NCI-H524 treated with DMSO at 0.1 percent for 48 hours (cell line): Measurements from ENCODE around the gene GPR137B.
"Not testable (repeated sequence)": the region's sequence is repeated elsewhere in the genome, so short reads cannot be mapped to it uniquely, and the experiment has no call there.

Experiments
- DNase-seq: peaks from one replicate; lab custom pipeline; 2025; lab: John Stamatoyannopoulos, UW

The GPR137B gene, protein sequence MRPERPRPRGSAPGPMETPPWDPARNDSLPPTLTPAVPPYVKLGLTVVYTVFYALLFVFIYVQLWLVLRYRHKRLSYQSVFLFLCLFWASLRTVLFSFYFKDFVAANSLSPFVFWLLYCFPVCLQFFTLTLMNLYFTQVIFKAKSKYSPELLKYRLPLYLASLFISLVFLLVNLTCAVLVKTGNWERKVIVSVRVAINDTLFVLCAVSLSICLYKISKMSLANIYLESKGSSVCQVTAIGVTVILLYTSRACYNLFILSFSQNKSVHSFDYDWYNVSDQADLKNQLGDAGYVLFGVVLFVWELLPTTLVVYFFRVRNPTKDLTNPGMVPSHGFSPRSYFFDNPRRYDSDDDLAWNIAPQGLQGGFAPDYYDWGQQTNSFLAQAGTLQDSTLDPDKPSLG

DNA sequence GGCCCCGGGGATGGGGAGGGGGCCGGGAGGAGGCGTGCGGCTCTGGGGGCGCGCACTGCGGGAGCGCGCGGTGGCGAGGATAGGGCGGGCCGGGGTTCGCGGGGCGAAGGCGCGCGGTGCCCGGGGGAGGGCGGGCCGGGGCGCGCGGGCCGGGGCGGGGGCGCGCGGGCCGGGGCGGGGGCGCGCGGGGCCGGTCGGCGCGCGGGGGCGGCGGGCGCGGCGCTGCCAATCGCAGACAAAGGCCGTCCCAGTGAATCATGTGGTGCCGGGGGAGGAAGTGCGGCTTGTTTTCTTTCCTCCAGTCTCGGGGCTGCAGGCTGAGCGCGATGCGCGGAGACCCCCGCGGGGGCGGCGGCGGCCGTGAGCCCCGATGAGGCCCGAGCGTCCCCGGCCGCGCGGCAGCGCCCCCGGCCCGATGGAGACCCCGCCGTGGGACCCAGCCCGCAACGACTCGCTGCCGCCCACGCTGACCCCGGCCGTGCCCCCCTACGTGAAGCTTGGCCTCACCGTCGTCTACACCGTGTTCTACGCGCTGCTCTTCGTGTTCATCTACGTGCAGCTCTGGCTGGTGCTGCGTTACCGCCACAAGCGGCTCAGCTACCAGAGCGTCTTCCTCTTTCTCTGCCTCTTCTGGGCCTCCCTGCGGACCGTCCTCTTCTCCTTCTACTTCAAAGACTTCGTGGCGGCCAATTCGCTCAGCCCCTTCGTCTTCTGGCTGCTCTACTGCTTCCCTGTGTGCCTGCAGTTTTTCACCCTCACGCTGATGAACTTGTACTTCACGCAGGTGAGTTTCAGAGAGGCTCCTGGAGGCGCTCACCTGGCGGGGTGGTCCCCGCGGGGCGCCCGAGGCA lies at the start of gene GPR137B:
Gene GPR137B (plus strand): TSS at position 287 of the 851 bp plus-strand sequence. CDS start 84 bp downstream, at position 371.
- no peak for DNase-seq

DNA sequence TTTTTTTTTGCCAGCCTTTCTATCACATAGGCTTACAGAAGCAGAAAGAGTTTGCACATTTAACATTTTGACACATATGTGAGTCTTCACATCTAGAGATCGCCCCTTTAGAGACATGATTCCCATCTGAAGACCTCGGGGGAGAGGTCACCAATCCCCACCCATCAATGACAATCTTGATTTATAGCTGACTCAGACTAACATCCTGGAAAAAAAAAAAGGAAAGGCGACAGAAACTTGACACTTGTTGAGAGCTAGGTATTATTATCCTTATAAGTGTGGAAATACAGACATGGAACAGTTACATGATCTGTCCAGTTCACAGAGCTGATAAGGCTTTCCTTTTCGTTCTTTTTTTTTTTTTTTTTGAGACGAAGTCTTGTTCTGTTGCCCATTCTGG lies 49.4 kb upstream of the GPR137B start:
- no peak for DNase-seq

DNA sequence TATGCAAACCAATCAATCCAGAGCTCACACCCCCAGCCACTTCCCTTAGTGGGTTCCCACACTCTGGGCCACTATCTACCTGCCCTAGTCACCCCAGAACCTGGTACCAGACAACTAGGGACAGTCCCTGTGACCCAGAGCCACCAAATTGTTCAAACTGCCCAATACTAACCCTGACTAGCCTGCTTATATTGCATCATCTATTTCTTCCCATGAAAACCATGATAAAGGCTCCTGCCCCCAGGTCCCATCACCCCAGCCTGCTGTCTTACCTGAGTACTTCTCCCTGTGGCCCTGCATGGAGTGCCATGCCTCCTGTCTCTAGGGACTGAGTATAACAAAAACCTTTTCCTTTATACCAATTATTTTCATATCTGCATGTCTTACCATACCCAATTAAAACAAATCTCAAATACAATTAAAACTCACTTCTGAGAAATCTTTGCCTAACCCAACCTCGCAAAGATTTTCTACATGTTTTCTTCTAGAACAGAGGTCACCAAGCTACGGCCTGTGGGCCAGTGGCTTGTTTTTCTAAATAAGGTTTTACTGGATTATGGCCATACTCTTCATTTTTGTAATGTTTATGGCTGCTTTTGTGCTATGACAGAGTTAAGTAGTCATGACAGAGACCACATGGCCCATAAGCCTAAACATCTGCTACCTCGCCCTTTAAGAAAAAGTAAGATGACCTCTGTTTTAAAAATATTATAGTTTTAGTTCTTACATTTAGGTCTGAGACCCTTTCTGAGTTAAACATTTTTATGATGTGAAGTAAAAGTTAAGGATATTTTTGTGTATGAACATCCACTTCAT lies 46.4 kb upstream of the GPR137B start:
- DNase-seq = no peak

DNA sequence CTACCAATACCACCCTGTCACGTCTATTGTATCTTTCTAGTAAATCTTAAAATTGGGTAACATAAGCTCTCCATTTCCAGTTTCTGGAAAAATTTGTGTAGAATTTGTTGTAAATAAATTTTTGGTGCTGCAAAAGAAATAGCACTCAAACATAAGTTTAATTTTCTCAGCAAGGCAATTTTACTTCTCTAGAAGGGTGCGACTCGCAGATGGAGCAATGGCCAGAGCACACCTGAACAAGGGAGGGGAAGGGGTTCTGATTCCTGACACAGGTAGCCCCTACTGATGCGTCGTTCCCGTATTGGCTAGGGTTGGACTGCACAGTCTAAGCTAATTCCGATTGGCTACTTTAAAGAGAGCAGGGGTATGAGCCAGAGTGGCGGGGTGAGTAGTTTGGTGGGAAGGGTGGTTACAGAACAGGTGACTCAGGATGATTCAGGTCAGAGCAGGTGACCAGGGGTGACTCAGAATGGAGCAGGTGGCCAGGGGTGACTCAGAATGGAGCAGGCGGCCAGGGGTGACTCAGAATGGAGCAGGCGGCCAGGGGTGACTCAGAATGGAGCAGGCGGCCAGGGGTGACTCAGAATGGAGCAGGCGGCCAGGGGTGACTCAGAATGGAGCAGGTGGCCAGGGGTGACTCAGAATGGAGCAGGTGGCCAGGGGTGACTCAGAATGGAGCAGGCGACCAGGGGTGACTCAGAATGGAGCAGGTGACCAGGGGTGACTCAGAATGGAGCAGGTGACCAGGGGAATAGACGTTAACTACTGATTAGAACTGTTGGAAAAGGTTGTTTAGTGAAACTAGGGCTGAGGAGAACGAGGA lies 45.5 kb upstream of the GPR137B start:
- not testable (repeated sequence) for DNase-seq

DNA sequence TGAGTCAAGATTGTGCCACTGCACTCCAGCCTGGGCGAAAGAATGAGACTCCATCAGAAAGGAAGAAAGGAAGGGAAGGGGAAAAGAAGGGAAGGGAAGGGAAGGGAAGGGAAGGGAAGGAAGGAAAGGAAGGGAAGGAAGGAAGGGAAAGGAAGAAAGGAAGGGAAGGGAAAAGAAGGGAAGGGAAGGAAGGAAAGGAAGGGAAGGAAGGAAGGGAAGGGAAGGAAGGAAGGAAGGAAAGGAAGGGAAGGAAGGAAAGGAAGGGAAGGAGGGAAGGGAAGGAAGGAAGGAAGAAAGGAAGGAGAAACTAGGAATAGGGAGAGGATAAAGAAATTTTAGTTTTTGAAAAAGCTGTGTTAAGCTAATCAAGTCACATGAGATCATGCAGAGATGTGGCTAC lies 44.1 kb upstream of the GPR137B start:
- no peak for DNase-seq

DNA sequence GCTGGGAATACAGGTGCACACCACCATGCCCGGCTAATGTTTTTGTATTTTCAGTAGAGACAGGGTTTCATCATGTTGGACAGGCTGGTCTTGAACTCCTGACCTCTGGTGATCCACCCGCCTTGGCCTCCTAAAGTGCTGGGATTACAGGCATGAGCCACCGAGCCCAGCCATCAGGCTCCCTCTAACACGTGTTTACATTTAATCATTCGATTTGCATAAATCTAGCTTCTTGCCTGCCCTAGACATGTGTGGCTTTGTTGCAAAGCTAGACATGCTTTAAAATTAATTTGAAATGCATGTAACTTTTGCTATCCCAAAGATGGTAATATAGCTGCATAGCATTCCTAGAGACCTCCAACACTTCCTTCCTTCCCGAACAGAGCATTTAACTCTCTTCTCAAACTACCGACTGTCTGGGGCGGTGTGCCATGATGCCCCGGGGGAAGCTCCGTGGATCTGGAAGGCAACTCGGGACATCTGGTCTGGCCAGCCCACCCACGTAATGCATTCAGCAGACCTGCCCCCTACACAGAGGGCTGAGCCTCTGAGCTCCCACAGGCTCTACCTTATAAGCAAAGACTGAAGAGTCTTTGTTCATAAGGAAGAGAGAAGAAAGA lies 42.9 kb upstream of the GPR137B start:
- DNase-seq = no peak

DNA sequence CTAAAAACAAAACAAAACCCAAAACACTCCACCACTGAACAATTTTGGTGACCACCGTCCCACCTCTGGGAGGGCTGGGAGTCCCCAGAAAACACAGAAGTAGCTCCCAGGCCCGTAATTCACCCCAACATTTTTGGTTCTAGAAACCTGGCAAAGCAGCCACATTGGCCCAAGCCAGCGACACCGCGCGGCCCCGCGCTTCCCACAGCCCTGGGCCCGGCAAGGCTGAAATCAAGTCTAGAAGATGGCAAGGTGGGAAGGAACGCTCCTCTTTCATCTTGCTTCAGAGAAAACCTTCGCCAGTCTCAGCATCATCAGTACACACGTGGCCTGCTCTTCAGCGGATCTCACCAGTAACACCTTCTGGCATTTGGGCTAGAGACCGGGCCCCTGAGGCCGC lies 41.5 kb upstream of the GPR137B start:
- DNase-seq = no peak

DNA sequence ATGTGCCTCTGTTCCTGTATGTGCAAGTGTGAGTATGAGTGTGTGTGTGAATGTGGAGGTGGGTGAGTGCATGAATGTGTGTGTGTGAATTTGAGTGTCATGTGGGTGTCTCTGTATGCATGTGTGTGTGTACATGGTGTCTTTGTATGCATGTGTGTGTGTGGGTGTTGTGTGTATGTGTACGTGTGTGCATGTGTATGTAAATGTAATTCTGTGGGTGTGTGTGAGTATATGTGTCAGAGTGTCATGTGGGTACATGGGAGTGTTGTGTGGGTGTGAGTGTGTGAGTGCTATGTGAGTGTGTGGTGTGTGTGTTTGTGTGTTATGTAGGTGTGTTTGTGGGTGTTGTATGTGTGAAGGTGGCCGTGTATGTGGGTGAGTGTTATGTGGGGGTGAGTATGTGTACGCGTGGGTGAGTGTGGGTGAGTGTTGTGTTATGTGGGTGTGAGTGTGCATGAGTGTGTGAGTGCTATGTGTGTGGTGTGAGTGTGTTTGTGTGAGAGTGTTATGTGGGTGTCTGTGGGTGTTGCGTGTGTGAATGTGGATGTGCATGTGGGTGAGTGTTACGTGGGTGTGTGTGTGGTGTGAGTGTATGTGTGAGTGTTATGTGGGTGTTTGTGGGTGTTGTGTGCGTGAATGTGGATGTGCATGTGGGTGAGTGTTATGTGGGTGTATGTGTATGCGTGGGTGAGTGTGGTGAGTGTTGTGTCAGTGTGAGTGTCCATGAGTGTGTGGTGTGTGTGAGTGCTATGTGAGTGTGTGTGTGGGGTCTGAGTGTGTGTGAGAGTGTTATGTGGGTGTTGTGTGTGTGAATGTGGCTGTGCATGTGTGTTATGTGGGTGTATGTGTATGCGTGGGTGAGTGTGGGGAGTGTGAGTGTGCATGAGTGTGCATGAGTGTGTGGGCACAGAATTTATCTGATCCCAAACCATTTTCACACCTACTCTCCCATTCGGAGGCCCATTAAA lies 40.8 kb upstream of the GPR137B start:
- DNase-seq = no peak

DNA sequence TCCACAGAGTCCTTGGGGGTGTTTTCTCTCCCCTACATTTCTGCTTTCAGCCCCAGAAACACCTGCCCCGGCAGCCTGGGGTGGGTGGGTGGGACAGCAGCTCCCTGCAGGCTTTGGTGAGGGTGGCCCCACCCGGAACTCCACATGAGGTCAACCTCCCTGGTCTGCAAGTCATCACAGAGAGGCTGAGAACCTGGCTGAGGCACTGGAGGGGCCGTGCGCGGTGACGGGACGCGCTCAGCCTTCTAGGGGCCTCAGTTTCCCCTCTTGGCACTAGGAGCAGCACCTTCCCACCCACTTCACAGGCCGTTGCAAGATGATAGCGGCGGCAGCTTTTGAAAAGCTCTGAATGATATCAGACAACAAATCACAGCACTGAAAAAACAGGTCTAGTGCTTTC lies 39.7 kb upstream of the GPR137B start:
- DNase-seq = no peak

DNA sequence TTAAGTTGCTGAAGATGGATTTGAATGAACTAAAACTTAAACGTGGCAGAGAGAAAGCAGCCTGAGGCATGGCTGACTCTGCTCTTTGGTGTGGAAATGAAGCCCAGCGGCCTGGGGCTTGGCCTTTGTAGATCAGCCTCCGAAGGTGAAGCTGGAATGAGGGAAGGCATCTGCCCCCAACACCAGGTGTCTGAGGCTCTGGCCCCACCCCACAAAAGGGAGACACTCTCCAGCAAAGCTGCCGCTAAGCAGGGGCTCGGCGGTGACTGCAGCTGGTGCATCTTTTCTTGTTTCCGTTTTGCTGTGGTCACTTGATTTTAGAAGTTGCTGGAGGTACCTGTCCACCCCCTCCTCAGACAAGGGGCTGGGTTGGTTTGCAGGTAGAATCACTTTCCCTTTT lies 39.3 kb upstream of the GPR137B start:
- no peak for DNase-seq

DNA sequence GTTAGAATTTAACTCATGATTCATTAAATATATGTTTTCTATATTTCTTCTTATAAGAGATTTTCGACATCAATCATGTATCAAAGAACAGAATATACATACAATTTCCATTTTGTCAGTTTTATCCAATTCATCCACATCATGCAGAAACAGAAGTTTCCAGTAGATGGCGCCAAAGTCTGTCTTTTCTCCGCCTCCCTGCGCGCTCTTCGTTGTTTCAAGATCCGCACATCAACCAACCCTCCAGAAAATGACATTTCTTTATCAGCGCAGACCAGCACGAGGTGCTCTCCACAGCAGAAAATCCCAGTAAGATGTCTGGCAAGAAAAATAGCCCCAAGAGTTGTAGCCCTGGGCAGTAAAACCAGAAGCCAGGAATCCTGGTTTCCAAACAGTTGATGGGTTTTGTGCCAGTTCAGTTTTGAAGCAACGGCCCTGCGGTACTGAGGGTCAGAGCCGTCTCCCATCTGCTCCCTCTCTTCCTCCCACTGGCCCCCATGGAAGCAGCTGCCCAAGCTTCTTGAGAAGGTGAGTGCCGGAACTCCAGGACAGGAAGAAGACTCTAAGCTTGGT lies 38.6 kb upstream of the GPR137B start:
- DNase-seq = no peak

DNA sequence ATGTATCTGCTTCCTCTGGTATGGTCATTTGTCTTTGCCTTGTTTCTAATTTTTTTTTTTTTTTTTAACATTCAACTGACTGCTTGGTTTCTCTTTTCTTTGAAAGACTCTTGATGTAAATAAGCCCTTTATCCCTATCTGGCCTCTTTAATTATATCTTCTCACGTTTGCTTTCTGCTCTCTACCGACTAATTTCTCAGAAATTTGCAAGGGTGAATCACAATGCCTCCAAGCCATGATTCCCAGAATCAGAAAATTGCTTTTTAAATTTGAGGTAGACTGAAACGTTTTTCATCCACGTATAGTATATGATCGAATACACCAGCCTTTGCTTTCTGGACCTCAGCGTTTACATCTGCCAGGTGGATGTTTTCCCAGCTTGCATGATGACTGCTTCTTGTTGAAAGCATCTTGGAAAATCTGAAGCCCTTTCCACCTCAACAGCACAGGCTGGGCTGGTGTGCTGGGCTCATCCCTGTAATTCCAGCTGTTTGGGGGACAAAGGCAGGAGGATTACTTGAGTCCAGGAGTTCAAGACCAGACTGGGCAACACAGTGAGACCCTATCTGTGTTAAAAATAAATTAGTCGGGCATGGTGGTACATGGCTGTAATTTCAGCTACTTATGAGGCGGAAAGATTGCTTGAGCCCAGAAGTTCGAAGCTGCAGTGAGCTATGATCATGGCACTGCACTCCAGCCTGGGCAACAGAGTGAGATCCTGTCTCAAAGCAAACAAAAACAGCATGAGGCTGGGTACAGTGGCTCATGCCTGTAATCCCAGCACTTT lies 35.0 kb upstream of the GPR137B start:
- DNase-seq = no peak

DNA sequence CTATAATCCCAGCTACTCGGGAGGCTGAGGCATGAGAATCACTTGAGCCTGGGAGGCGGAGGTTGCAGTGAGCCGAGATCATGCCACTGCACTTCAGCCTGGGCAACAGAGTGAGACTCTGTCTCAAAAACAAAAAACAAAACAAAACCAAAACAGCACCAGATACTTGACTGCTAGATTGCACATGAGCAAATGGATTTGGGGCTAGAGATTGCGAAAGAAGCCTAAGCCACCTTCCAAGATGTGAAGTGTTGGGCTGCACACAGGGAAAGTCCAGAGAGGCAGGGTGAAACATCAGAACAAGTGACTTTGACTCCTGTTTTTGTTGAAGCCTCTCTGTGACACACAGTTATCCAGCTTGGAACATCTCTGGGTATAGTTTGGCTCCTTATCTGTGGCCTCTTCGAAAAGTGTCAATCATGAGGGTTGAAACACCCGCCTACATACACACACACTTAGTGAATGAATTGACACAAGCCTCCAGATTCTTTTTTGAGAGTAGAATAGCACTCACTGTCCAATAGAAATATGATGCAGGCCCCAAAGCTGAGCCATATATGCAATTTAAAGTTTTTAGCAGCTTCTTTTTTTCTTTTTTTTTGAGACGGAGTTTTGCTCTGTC lies 34.2 kb upstream of the GPR137B start:
- DNase-seq = no peak

DNA sequence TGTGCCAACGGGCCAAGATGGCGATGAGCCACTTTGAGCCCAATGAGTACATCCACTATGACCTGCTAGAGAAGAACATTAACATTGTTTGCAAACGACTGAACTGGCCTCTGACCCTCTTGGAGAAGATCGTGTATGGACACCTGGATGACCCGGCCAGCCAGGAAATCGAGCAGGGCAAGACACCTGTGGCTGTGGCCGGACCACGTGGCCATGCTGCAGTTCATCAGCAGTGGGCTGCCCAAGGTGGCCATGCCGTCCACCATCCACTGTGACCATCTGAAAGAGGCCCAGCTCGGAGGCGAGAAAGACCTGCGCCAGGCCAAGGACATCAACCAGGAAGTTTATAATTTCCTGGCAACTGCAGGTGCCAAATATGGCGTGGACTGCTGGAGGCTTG lies 32.2 kb upstream of the GPR137B start:
- no peak for DNase-seq

DNA sequence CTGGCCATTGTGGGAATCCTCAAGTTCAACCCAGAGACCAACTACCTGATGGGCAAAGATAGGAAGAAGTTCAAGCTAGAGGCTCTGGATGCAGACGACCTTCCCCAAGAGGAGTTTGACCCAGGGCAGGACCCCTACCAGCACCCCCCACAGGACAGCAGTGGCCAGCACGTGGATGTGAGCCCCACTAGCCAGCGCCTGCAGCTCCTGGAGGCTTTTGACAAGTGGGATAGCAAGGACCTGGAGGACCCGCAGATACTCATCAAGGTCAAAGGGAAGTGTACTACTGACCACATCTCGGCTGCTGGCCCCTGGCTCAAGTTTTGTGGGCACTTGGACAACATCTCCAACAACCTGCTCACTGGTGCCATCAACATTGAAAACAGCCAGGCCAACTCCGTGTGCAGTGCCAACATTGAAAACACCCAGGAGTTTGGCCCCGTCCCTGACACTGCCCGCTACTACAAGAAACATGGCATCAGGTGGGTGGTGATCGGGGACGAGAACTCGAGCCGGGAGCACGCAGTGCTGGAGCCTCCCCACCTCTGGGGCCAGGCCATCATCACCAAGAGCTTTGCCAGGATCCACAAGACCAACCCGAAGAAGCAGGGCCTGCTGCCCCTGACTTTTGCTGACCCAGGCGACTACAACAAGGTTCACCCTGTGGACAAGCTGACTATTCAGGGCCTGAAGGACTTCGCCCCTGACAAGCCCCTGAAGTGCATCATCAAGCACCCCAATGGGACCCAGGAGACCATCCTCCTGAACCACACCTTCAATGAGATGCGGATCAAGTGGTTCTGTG lies 30.6 kb upstream of the GPR137B start:
- DNase-seq = no peak

DNA sequence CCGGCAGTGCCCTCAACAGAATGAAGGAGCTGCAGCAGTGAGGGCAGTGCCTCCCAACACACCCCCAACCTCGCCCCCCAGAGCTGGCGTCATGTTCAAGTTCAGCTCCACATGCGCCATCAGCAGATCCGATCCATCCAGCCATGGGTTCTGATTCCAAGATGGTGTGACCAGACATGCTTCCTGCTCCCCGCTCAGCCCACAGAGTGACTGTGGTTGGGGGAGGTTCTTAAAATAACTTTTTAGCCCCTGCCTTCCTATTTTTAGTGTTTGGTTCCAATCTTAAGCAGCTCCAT lies 30.1 kb upstream of the GPR137B start:
- no peak for DNase-seq

DNA sequence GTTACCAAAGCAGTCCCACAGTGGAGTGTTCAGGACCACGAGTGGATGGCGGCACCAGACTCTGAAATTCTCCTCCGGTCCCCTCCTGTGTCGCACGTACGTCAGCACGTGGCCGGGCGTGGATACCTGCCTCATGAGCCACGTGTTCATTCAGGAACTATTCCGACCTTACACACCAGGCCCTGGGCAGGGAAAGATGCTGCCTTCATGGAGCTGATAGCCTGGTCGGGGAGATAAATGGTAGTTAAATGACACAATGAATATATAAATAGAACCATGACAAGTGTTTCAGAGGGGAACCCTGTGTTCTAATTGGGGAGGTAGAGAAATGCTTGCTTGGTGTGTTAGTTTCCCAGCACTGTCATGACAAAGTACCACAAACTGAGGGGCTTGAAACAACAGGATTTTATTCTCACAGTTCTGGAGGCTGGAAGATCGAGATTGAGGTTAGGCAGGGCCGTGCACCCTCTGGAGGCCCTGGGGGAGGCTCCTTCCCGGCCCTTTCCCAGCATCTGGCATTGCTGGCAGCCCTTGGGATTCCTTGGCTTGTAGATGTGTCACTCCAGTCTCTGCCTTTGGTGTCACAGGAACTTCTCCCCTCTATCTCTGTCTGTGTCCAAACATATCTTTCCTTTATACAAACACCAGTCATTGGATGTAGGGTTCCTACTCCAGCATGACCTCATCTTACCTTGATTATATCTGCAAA lies 28.9 kb upstream of the GPR137B start:
- DNase-seq = no peak
